KMS-11 (cell line): ENCODE data around the gene NGEF.

ENCODE experiments used
- H2AFZ ChIP-seq: fragments of 200-600 bp; sonication (generic); 2 replicates; pipeline ENCODE4 v1.6.1; 2016; ENCODE audit warnings: antibody characterized with exemption, mixed run types, low read depth
- H3K27ac ChIP-seq: fragments of 200-600 bp; sonication (generic); 2 replicates; pipeline ENCODE4 v1.6.1; 2016; ENCODE audit warnings: mild to moderate bottlenecking, mixed run types
- H3K27me3 ChIP-seq: fragments of 200-600 bp; sonication (generic); 2 replicates; pipeline ENCODE4 v1.6.1; 2017; ENCODE audit warnings: mild to moderate bottlenecking, low read depth, mixed run types, moderate library complexity; ENCODE audit not compliant: insufficient read depth
- H3K36me3 ChIP-seq: fragments of 200-600 bp; sonication (generic); 2 replicates; pipeline ENCODE4 v1.6.1; 2017; ENCODE audit warnings: mild to moderate bottlenecking, mixed run types; ENCODE audit not compliant: insufficient read depth
- H3K4me1 ChIP-seq: fragments of 200-600 bp; sonication (generic); 2 replicates; pipeline ENCODE4 v1.6.1; 2016; ENCODE audit warnings: mild to moderate bottlenecking, low read depth, mixed run types; ENCODE audit not compliant: poor library complexity, severe bottlenecking
- H3K4me2 ChIP-seq: fragments of 200-600 bp; sonication (generic); 2 replicates; pipeline ENCODE4 v1.7.0; 2016; ENCODE audit warnings: mild to moderate bottlenecking, mixed run types
- H3K4me3 ChIP-seq: fragments of 200-600 bp; sonication (generic); IDR thresholded peaks from 2 replicates; pipeline ENCODE4 v1.6.1; 2017; ENCODE audit warnings: low read depth, low read length, mixed read lengths; ENCODE audit not compliant: insufficient read depth
- H3K79me2 ChIP-seq: fragments of 200-600 bp; sonication (generic); 2 replicates; pipeline ENCODE4 v1.6.1; 2016; ENCODE audit warnings: low read depth, mixed run types; ENCODE audit not compliant: insufficient read depth
- H3K9ac ChIP-seq: fragments of 200-600 bp; sonication (generic); 2 replicates; pipeline ENCODE4 v1.6.1; 2016; ENCODE audit warnings: mild to moderate bottlenecking, mixed run types
- H4K20me1 ChIP-seq: fragments of 200-600 bp; sonication (generic); 2 replicates; pipeline ENCODE4 v1.6.1; 2016; ENCODE audit warnings: mild to moderate bottlenecking, mixed run types; ENCODE audit not compliant: insufficient read depth
- CTCF ChIP-seq: fragments of 200-600 bp; sonication (generic); conservative IDR thresholded peaks from 2 replicates; pipeline ENCODE4 v1.6.1; 2017; ENCODE audit warnings: low read depth, mild to moderate bottlenecking, antibody characterized with exemption, low read length, moderate library complexity, mixed read lengths

The NGEF gene

DNA sequence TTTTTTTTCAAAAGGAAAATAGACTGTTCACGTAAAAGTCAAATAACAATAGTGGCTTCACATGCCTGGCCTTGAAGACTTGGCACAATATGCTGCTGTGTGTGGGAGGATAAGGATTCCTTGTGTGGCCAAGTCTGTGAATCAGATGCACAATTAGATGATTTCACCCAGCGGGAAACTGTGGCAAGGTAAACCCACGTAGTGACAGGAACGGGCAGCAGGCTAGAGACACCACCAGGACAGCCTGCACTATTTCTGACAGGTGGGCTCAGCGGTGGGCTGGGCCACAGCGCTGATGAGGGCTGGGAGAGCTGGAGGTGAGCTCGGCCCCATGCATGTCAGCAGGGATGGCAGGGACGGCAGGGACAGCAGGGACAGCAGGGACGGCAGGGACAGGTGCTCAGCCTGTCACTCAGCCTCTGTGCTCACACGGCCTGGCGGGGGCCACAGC, 121.4 kb downstream of the NGEF start:
- no peak overlapping the region for H3K4me2 ChIP-seq
- H3K4me1 ChIP-seq, result no peaks in the 10 kb centered on the region
- no peak overlapping the region for H3K4me3 ChIP-seq
- no peaks in the 10 kb centered on the region for H3K79me2 ChIP-seq
- no peaks in the 10 kb centered on the region for H4K20me1 ChIP-seq
- H3K27ac ChIP-seq, result no peak overlapping the region
- no peaks in the 10 kb centered on the region for H3K27me3 ChIP-seq
- no peak overlapping the region for H2AFZ ChIP-seq
- H3K9ac ChIP-seq, result no peak overlapping the region
- H3K36me3 ChIP-seq, result no peaks in the 10 kb centered on the region
- TF ChIP-seq CTCF, result no peak

DNA sequence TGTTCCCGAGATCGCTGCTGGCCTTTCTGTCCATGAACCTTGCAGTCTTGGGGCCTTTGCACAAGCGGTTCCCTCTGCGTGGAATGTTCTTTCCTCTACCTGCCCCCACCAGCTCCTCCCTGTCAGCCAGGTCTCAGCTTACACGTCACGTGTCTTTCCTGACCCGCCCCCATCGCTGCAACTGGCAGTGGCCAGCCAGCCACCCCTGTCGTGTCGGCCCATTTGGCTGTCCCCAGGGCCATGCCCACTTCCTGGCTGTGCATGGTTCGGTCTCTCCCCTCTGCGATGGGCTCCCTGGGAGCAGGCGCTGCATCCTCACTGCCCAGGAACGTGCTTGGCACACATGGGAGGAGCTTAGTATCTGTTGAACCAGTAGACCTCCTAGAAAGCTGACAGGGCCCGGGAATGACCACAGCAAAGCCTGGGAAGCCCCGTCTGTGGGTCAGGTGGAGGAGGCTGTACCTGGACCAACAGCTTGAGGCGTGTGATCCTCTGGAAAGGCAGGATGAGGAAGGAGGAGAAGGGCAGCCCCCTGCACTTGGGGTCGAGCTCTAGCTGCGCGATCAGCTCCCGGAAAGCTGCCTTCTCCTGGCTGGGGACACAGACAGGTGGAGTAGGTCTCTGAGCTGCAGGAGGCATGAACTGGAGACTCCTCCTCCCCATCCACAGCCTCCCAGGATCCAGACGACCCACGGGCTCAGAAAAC, 122.0 kb downstream of the NGEF start:
- H3K4me1 ChIP-seq, result no peaks in the 10 kb centered on the region
- H2AFZ ChIP-seq, result no peak overlapping the region
- no peaks in the 10 kb centered on the region for H4K20me1 ChIP-seq
- H3K27ac ChIP-seq, result no peak overlapping the region
- H3K4me3 ChIP-seq, result no peak overlapping the region
- H3K27me3 ChIP-seq, result no peaks in the 10 kb centered on the region
- H3K9ac ChIP-seq, result no peak overlapping the region
- no peaks in the 10 kb centered on the region for H3K79me2 ChIP-seq
- H3K4me2 ChIP-seq, result no peak overlapping the region
- no peaks in the 10 kb centered on the region for H3K36me3 ChIP-seq
- TF ChIP-seq CTCF, result no peak

DNA sequence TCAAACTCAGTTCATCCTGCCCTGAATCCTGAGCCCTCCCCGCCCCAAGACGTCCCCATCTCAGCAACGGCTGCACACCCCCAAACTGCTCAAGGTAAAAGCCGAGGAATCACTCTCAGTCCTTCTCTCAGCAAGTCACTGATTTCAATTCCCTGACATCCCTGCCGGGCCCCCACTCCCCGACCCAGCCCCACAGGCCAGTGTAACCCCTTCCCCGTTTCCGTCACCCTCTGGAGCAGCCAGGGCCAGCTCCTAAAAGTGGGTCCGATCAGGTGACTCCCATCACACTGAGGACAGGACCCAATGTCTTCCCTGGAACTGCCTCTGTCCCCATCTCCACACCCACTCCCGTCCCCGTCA, 122.5 kb downstream of the NGEF start:
- Histone ChIP-seq H4K20me1 (no peaks in the 10 kb centered on the region), H2AFZ (no peak overlapping the region), H3K36me3 (no peaks in the 10 kb centered on the region), H3K4me3 (no peak overlapping the region), H3K27me3 (no peaks in the 10 kb centered on the region), H3K4me2 (no peak overlapping the region), H3K27ac (no peak overlapping the region), H3K4me1 (no peaks in the 10 kb centered on the region), H3K9ac (no peak overlapping the region), H3K79me2 (no peaks in the 10 kb centered on the region)
- TF ChIP-seq CTCF, result no peak

DNA sequence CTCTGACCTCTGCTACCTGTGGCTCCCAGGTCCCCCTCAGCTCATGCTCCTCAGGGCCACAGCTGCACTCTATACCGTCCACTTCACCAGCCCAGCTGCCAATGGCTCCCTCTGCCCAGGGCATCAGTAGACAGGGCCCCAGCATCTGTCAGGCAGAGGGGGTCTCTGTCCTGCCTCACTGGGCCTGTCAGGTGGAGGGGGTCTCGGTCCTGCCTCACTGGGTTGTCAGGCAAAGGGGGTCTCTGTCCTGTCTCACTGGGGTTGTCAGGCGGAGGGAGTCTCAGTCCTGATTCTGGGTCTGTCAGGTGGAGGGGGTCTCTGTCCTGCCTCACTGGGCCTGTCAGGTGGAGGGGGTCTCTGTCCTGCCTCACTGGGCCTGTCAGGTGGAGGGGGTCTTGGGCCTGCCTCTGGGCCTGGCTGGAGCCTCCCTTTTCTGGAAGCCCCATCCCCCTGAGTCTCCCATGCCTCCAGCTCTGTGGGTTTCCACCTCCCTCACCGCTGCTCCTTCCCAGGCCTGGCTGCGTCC, 123.1 kb downstream of the NGEF start:
- Histone ChIP-seq H2AFZ (no peak overlapping the region), H3K79me2 (no peaks in the 10 kb centered on the region), H3K9ac (no peak overlapping the region), H3K27ac (no peak overlapping the region), H3K4me1 (no peaks in the 10 kb centered on the region), H4K20me1 (no peaks in the 10 kb centered on the region), H3K36me3 (no peaks in the 10 kb centered on the region), H3K4me3 (no peak overlapping the region), H3K4me2 (no peak overlapping the region), H3K27me3 (no peaks in the 10 kb centered on the region)
- TF ChIP-seq CTCF, result no peak
